ENCODE data around the gene RHOU. TPM values are rescaled to one million over a fixed set of nuclear protein-coding genes. Genes with fewer than 3 reads are reported as not detected.

RHOU gene
- total and polyA plus RNA-seq, 2 of the 13 experiments (the other 11 are each of a cell fraction or from before 2014, with no cell fraction given), result 11.9 to 18.5 TPM

GRCh38 chr1:228783418-228784040, 48.2 kb downstream of the RHOU start (continued):
- no peak for TF ChIP-seq DMTF1 (CRISPR knock-in tag; IDR thresholded peaks at IDR 0.05)
- TF ChIP-seq FIP1L1 (IDR thresholded peaks at IDR 0.05; ENCODE audit: borderline replicate concordance, insufficient read depth, low read depth, low read length), result no peak
- no peak for TF ChIP-seq EZH2 (conservative IDR thresholded peaks at IDR 0.05; ENCODE audit: low read depth, low read length)
- no peak for TF ChIP-seq TCF7L2 (IDR thresholded peaks at IDR 0.05; ENCODE audit: low read depth, low read length)
- no peak for TF ChIP-seq FOXA1 (IDR thresholded peaks at IDR 0.05)
- no peak for TF ChIP-seq FOXA1 (CRISPR knock-in tag; IDR thresholded peaks at IDR 0.05)
- no peak for TF ChIP-seq ZNF644 (CRISPR knock-in tag; IDR thresholded peaks at IDR 0.05; ENCODE audit: low read depth)
- TF ChIP-seq ZNF614 (CRISPR knock-in tag; IDR thresholded peaks at IDR 0.05; ENCODE audit: borderline replicate concordance), result no peak
- TF ChIP-seq ZNF768 (CRISPR knock-in tag; IDR thresholded peaks at IDR 0.05), result no peak; the same call in 1 of the 2 replicates
- no peak for TF ChIP-seq ZBTB40 (IDR thresholded peaks at IDR 0.05)
- no peak for TF ChIP-seq ZBTB40 (CRISPR knock-in tag; IDR thresholded peaks at IDR 0.05)
- no peak for TF ChIP-seq LCORL (IDR thresholded peaks at IDR 0.05)
- TF ChIP-seq LCORL (CRISPR knock-in tag; IDR thresholded peaks at IDR 0.05), result no peak
- TF ChIP-seq ZNF292 (CRISPR knock-in tag; IDR thresholded peaks at IDR 0.05; ENCODE audit: borderline replicate concordance, low read depth), result peak; percentile 65; the same call in 1 of the 2 replicates
- no peak for TF ChIP-seq HDAC6 (IDR thresholded peaks at IDR 0.05; ENCODE audit: low read depth, low read length)
- no peak for TF ChIP-seq ZNF576 (CRISPR knock-in tag; IDR thresholded peaks at IDR 0.05)
- no peak for TF ChIP-seq ZNF672 (CRISPR knock-in tag; IDR thresholded peaks at IDR 0.05)
- no peak for TF ChIP-seq MAF1 (CRISPR knock-in tag; IDR thresholded peaks at IDR 0.05; ENCODE audit: borderline replicate concordance)
- no peak; the same call in 1 of the 2 replicates for TF ChIP-seq SALL1 (CRISPR knock-in tag; IDR thresholded peaks at IDR 0.05)
- TF ChIP-seq RFX3 (CRISPR knock-in tag; IDR thresholded peaks at IDR 0.05), result no peak

Data from HepG2 (cell line).